ENCODE data around the gene CTNND1.

CTNND1 gene

GRCh38 chr11:57868491-57868890 lies 106.9 kb downstream of the CTNND1 start:
- DNase-seq (ENCODE audit: low read depth in 2 of 2, low spot score in 1 of 2), result no peak

All from stimulated activated CD8-positive, alpha-beta memory T cell treated with anti-CD3 and anti-CD28 coated beads, Interleukin-4, amount 100 ng/mL, for 4 hours (primary cell).